HT1080 (cell line): ENCODE measurements around the gene SPPL3. TPM values are rescaled to one million over a fixed set of nuclear protein-coding genes. Genes with fewer than 3 reads are reported as not detected.
A peak's percentile ranks its signal among the peaks of the same experiment; 100 is the strongest.
"Not testable (repeated sequence)": the region's sequence is repeated elsewhere in the genome, so short reads cannot be mapped to it uniquely, and the experiment has no call there.

Experiments used
- DNase-seq: peaks from one replicate; pipeline ENCODE4 v3.0.0-alpha.2; 2015; ENCODE audit warnings: low read depth
- total RNA-seq: library from RNA; depleted of rRNA; stranded (reverse); fragments of >200 nt; shearing (Covaris generic); gene quantifications from 2 replicates; pipeline ENCODE4 v1.2.3, GENCODE V29; 2014

SPPL3 gene
- total RNA-seq, 1 experiment from 2014 or later, result 17.0 TPM

DNA sequence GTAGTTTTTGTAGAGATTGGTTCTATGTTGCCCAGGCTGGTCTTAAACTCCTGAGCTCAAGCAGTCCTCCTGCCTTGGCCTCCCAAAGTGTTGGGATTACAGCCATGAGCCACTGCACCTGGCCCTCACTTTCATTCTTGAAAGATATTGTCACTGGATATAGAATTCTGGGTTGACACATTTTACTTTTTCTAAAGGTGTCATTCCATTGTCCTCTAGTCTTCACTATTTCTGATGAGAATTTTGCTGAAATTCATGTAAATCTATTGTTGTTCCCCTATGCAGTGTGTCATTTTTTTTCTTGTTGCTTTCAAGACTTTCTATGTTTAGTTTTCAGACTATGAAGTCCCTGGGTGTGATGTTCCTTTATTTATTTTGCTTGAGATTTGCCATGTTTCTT, 149.4 kb downstream of the SPPL3 start:
- no peak for DNase-seq

DNA sequence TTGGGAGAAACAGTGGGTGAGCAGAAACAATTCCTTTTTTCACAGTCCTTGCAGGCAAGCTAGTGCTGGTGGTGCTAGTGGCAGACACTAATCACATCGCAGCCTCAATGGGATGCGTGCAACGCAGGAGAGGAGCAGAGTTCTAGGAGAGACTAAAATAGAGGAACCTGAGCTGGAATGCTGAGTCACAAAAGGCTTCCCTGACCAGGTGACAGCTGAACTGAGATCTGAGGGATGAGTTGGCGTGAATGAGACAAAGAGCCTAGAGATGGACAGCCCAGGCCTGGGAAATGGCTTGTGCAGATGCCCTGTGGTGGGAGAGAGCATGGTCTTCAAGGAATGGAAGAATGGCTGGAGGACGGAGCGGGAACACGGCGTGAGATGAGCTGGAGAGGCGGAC, 152.8 kb downstream of the SPPL3 start:
- no peak for DNase-seq

DNA sequence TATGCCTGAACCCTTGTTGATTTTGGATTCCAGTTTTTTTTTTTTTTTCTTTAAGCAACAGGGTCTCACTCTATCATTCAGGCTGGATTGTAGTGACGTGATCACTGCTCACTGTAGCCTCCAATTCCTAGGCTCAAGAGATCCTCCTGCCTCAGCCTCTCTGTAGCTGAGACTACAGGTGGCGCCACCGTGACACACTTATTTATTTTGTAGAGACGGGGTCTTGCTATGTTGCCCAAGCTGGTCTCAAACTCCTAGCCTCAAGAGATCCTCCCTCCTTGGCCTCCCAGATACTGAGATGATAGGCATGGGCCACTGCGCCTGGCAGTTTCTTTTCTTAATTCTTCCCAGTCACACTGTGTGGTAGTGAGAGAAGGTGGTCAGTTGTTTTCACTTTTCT, 153.4 kb downstream of the SPPL3 start:
- DNase-seq, result no peak

DNA sequence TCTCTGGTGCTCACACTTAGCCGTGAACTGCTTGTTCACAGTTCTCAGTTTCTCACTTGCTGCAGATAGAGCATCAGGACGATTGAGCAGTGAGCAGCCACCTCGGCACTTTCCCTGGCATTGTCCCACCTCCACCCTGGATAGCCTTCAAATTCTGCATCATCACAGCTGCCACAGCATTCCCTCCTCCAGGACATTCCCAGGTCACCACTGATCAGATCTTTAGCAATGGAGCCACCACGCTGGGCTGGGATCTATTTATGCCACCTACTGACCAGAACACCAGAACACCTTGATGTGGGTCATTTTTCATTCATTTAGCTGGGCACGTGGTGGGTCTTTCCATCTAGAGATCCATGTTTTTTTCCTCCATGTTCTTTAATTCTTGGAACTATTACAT, 154.9 kb downstream of the SPPL3 start:
- DNase-seq, result no peak

DNA sequence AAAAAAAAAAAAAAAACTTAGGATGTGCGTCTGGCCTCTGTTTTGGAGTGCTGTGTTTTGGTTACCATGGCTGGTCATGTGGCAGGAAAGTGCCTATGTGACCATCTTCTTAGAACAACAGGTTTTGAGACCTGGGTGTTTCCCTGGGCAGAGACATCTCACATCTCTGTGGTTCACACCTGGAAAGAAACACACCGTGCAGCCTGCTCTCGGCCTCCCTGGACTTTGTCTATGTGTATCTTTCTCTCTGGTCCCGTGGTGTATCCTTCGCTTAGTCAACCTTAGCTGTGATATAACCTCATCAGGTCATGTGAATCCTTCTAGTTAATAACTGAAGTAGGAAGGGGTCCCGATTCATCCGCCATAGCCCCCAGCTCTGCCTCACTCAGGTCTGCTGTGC, 155.9 kb downstream of the SPPL3 start:
- DNase-seq, result no peak

DNA sequence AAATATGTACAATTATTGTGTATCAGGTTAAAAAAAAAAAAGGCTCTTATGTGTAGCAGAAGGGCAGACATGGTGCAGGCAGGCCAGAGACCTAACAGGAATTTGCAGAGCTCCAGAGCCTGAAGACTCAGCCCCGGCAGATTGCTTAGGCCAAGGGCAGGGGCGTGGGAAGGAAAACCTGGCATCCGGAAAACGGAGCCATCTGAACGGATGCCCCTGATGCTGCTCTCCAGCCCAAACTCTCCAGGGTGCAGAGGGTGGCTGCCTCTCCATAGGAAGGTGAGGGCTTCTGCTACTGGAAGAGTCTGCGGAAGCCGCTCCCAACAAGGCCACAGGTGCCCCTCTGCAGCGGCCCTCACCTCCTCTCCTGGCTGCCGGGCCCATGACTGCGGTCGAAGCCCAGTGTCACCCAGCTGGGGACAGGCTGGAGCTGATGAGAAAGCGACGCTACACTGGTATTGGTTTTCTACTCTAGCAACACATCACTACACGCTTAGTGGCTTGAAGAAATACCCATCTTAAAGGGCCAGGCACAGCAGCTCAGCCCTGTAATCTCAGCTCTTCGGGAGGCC, 159.2 kb downstream of the SPPL3 start:
- no peak for DNase-seq

DNA sequence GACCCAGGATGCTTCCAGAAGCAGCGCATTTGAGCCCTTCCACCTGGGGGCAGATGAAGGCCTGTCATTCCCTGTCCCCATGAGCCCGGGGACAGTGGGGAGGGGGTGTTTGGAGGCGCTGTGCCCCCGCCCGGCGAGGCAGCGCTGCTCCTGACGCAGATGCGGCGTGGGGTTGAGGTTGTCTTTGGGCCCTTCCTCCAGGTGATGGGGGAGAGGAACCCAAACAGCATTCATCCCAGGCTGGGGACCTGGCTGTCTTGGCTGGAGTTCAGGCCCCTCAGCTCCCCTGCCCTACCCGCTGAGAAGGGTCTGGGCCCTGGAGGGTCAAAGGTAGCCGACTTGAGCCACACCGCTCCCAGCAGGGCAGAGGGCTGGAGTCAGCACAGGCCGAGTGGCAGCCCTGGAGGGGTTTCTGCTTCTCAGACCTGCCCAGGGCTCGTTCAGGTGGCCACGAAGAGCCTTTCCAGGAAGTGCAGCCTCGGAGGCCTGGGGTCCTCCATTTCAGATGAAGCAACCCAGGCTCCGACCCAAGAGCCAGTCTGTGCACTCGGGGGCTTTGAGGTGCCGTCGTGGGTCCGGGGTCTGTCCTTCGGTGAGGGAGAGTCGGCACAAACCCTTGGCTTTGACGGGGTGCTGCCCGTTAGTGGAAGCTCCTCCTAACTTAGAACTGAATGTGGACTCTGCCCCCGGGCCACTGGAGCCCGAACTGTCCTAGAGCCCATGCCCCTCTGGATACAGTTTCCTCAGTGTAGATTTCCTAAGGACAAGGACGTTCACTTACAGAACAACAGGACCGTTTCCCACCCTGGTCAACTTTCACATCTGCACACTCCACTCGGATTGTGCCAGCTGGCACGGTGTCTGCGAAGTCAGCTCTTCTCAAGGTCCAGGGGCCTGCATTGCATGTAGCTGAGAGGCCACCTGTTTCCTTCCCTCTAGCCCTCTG, 162.4 kb downstream of the SPPL3 start:
- DNase-seq, result no peak

DNA sequence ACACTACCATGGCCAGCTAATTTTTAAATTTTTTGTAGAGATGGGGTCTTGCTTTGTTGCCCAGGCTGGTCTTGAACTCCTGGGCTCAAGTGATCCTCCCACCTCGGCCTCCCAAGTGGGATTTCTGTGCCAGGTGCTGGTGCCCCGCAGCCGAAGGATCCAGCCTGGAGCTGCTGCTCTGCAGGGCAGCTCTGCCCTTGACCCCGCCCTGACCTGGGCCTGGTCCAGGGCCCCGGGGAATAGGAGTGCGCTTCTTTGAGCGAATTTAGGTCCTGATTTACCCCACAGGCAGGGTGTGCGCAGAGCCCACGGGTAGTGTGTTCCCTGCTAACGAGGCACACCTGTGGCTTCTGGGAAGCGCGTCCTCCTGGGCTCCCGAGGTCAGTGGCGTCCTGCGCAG, 163.3 kb downstream of the SPPL3 start:
- DNase-seq, result no peak

DNA sequence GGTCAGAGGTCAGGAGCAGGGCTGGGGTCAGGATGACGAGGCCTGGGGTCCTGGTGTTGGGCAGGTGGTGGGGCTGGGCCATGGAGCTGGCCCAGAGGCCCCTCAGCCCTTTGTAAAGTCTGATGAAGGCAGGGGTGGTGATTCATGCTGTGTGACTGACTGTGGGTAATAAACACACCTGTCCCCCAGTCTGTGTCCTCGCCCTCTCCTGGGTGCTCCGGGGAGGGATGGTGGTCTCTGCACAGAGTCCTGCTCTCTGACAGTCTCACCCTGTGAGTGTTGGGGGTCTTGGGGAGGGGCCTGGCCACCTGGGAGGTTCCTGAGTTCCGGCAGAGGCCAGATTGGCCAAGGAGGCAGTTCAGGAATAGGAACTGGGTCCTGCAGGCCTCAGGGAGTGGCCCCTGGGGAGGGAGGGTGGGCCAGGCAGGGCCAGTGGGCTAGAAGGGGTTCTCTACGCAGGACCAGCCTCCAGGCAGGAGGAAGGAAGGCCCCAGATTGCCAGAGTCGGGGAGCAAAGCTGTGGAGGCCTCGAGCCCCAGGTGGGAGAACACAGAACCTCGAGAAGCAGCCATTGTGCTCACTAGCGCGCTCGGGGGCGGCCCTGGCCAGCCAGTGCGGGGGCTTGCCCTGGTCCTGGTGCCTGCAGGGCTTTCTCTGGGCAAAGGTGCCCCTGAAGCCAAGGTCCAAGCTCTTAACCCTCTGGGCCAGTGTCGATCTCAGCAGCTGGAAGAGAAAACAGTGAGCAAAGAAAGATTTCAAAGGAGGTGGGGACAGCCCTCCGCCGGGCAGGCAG, 164.1 kb downstream of the SPPL3 start:
- no peak for DNase-seq

DNA sequence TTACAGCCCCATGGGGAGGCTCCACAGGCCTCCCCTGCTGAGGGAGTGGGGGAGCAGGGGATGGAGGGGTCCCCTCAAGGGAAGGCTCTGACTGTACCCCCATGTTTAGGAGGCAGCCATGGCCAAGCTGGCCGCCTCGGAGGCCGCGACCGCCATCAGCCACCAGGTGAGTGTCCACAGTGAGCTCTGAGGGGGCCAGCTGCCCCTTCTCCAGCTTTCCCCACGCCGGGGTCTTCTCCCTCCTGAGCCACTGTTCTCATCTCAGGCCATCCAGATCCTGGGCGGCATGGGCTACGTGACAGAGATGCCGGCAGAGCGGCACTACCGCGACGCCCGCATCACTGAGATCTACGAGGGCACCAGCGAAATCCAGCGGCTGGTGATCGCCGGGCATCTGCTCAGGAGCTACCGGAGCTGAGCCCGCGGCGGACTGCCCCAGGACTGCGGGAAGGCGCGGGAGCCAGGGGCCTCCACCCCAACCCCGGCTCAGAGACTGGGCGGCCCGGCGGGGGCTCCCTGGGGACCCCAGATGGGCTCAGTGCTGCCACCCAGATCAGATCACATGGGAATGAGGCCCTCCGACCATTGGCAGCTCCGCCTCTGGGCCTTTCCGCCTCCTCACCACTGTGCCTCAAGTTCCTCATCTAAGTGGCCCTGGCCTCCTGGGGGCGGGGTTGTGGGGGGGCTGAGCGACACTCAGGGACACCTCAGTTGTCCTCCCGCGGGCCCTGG, 165.0 kb downstream of the SPPL3 start:
- DNase-seq, result no peak

DNA sequence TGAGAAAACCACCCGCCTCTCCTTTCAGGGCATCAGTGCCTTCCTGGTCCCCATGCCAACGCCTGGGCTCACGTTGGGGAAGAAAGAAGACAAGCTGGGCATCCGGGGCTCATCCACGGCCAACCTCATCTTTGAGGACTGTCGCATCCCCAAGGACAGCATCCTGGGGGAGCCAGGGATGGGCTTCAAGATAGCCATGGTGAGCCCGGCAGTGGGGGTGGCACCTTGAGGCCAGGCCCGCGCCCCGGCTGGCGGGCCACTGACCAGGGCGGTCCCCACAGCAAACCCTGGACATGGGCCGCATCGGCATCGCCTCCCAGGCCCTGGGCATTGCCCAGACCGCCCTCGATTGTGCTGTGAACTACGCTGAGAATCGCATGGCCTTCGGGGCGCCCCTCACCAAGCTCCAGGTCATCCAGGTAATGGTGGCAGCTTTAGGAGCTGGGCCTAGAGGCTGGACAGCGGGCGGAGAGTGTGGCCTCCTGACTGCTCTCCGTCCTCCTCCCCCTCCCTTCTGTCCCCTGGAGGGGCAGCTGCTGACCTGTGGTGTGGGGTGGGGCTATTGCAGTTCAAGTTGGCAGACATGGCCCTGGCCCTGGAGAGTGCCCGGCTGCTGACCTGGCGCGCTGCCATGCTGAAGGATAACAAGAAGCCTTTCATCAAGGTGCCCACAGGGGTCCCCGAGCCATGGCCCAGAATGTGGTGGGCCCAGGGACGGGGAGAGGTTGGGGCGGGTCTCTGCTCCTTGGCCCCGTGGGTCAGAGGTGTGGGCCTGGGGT, 165.7 kb downstream of the SPPL3 start:
- no peak for DNase-seq

DNA sequence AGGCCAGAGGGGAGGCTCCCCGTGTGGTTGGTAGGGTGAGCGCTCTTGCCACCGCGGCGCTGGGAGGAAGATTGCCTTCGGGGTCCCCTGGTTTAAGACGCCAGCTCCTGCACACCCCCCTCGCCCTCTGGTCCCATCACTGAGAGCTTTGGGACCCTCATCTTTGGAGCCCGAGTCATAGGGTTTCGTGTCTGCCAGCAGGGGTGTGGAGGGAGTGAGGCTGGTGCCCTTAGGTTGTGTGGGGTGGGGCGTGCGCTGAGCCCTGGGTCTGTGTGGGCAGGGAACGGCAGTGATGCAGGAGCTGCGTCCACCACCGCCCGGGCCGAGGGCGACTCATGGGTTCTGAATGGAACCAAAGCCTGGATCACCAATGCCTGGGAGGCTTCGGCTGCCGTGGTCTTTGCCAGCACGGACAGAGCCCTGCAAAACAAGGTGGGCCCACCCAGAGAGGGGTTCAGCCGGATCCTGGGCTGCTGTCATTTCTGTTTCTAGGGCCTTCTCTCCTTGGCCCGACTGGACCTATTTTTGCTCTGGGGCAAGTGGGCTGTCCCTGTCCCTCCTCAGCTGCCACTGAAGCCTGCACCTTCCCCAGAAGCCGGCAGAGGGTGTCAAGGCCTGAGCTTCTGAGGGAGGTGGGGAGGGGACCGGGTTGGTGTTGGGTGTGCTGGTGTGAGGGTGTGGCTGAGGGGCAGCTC, 166.5 kb downstream of the SPPL3 start:
- peak; percentile 32 for DNase-seq

DNA sequence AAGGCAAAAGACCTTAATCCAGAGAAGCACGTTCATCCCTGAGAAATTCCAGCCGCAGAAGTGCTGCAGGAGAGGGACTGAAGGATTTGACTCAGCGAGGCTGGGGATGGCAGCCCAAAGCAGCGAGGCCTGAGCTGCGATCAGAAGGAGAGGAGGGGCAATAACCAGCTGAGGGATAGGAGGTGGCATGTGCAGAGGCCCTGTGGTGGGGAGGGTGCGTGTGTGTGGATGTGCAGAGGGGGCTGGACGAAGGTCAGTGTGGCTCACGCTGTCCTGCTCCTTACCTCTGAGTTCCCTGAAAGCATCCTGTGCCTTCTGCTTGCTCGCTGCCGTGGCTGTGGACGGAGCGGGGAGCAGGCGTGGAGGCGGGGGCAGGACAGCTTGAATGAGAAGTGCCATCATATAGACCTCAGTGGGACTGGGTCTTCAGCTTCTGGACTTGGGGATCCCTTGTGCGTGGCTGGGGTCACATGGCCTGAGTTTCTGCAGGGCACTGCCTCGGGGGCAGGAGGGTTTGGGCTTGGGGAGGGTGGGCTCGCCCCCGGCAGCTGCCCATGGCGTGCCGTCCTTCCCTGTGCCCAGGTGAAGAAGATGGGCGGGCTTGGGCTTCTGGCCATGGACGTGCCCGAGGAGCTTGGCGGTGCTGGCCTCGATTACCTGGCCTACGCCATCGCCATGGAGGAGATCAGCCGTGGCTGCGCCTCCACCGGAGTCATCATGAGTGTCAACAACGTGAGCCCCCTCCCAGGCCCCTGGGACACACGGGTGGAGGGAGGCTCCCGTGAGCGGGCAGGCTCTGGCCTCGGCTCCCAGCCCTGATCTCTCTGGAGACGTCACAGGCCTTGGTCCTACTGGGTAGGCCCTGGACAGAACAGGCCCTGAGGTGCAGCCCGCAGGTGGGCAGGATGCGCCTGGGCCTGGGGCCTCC, 167.5 kb downstream of the SPPL3 start:
- DNase-seq, result no peak

DNA sequence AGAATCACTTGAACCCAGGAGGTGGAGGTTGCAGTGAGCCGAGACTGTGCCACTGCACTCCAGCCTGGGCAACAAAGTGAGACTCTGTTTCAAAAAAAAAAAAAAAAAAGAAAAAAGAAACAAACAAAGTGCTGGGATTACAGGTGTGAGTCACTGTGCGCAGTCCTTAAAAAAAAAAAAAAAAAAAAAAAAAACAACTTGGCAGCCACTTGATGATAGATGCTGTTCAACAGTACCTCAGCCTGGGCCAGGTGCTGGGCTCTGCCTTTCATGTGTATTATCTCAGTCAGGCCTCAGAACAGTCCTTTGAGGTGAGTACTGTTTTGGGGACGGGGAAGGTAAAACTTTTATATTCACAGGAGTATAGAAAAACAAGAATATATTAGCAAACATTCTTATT, 169.0 kb downstream of the SPPL3 start:
- peak; percentile 70 for DNase-seq

DNA sequence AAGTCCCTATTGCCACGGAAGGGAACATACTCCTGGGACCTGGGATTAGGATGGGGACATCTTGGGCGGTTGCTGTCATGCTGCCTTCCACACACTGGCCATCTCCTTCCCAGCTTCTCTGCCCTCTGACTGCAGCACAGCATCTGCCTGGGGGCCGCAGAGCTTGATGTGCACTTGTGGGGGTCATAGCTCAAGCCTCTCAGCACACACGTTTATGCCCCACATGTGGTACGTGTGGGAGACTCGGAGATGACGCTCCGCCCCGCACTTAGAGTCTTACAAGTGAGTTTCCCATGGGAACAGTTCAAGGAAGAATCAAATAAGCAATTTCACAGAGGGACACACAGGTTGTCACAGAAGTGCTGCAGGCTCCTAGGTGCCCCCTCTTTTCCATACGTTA, 169.9 kb downstream of the SPPL3 start:
- no peak for DNase-seq

DNA sequence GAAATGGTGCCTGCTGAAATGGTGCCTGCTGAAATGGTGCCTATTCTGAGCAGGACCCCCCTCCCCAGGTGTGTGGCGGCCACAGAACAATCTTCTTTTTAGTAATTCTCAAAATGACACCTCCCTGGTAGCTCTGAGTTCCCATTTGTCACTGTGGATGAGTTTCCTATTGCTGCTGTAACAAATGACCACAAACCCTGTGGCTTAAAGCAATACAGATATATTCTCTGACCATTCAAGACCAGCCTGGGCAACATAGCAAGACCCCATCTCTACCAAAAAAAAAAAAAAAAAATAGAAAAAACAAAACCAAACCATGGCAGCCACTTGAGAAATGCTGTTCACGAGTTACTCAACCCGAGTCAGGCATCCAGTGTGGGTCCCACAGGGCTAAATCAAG, 170.6 kb downstream of the SPPL3 start:
- DNase-seq, result no peak

DNA sequence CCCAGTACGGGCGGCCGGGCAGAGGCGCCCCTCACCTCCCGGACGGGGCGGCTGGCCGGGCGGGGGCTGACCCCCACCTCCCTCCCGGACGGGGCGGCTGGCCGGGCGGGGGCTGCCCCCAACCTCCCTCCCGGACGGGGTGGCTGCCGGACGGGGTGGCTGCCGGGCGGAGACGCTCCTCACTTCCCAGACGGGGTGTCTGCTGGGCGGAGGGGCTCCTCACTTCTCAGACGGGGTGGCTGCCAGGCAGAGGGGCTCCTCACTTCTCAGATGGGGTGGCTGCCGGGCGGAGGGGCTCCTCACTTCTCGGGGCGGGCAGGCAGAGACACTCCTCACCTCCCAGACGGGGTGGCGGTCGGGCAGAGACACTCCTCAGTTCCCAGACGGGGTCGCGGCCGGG, 172.0 kb downstream of the SPPL3 start:
- DNase-seq, result not testable (repeated sequence)

DNA sequence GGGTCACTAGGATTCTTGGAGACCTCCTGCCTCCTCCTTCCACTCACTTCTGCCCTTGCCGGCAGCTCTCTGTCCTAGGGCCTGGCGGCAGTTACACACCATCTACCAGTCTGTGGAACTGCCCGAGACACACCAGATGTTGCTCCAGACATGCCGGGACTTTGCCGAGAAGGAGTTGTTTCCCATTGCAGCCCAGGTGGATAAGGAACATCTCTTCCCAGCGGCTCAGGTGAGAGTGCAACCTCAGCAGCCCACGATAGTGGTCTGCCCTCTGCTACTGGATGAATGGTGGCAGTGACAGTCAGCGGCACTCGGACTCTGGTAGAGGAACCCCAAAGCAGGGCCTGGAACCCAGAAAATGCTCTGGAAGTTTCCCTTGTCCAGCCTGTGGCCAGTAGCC, 177.2 kb downstream of the SPPL3 start:
- DNase-seq, result no peak

DNA sequence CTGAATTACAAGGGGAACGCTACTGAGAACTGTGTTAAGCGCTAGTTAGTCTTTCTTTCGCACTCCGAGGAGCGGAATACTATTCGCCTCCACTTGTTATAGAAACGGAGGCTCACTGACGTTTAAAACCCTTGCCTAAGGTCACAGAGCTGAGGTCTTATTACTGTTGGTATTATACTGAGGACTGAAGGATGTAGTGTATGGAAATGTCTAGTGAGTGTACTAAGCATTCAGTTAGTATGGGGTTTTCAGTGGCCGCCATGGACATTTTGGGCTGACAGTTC, 177.7 kb downstream of the SPPL3 start:
- no peak for DNase-seq
